ENCODE results near the gene ZNF385B. TPM values are rescaled to one million over a fixed set of nuclear protein-coding genes. Genes with fewer than 3 reads are reported as not detected.
A peak's percentile ranks its signal among the peaks of the same experiment; 100 is the strongest.

ZNF385B gene
- total and polyA plus RNA-seq, 9 of the 15 experiments (the other 6 are each of a cell fraction or from before 2014, with no cell fraction given): 0.50 TPM; not detected in 8

- TF ChIP-seq, protein P1, sequence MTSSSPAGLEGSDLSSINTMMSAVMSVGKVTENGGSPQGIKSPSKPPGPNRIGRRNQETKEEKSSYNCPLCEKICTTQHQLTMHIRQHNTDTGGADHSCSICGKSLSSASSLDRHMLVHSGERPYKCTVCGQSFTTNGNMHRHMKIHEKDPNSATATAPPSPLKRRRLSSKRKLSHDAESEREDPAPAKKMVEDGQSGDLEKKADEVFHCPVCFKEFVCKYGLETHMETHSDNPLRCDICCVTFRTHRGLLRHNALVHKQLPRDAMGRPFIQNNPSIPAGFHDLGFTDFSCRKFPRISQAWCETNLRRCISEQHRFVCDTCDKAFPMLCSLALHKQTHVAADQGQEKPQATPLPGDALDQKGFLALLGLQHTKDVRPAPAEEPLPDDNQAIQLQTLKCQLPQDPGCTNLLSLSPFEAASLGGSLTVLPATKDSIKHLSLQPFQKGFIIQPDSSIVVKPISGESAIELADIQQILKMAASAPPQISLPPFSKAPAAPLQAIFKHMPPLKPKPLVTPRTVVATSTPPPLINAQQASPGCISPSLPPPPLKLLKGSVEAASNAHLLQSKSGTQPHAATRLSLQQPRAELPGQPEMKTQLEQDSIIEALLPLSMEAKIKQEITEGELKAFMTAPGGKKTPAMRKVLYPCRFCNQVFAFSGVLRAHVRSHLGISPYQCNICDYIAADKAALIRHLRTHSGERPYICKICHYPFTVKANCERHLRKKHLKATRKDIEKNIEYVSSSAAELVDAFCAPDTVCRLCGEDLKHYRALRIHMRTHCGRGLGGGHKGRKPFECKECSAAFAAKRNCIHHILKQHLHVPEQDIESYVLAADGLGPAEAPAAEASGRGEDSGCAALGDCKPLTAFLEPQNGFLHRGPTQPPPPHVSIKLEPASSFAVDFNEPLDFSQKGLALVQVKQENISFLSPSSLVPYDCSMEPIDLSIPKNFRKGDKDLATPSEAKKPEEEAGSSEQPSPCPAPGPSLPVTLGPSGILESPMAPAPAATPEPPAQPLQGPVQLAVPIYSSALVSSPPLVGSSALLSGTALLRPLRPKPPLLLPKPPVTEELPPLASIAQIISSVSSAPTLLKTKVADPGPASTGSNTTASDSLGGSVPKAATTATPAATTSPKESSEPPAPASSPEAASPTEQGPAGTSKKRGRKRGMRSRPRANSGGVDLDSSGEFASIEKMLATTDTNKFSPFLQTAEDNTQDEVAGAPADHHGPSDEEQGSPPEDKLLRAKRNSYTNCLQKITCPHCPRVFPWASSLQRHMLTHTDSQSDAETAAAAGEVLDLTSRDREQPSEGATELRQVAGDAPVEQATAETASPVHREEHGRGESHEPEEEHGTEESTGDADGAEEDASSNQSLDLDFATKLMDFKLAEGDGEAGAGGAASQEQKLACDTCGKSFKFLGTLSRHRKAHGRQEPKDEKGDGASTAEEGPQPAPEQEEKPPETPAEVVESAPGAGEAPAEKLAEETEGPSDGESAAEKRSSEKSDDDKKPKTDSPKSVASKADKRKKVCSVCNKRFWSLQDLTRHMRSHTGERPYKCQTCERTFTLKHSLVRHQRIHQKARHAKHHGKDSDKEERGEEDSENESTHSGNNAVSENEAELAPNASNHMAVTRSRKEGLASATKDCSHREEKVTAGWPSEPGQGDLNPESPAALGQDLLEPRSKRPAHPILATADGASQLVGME (CRISPR knock-in tag; IDR thresholded peaks at IDR 0.05): no peak
- TF ChIP-seq, protein P2, sequence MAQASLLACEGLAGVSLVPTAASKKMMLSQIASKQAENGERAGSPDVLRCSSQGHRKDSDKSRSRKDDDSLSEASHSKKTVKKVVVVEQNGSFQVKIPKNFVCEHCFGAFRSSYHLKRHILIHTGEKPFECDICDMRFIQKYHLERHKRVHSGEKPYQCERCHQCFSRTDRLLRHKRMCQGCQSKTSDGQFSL (CRISPR knock-in tag; IDR thresholded peaks at IDR 0.05): no peak
- TF ChIP-seq, protein P2 (tag; IDR thresholded peaks at IDR 0.05): no peak
- TF ChIP-seq, protein P3, sequence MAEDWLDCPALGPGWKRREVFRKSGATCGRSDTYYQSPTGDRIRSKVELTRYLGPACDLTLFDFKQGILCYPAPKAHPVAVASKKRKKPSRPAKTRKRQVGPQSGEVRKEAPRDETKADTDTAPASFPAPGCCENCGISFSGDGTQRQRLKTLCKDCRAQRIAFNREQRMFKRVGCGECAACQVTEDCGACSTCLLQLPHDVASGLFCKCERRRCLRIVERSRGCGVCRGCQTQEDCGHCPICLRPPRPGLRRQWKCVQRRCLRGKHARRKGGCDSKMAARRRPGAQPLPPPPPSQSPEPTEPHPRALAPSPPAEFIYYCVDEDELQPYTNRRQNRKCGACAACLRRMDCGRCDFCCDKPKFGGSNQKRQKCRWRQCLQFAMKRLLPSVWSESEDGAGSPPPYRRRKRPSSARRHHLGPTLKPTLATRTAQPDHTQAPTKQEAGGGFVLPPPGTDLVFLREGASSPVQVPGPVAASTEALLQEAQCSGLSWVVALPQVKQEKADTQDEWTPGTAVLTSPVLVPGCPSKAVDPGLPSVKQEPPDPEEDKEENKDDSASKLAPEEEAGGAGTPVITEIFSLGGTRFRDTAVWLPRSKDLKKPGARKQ (CRISPR knock-in tag; IDR thresholded peaks at IDR 0.05): no peak
- TF ChIP-seq NFATC3 (IDR thresholded peaks at IDR 0.05) (no peak), E2F3 (CRISPR knock-in tag; IDR thresholded peaks at IDR 0.05) (no peak), ZNF197 (CRISPR knock-in tag; IDR thresholded peaks at IDR 0.05; ENCODE audit: low read depth) (no peak), ELF1 (tag; IDR thresholded peaks at IDR 0.05) (peak; percentile 53; the same call in 1 of the 2 replicates), SAFB2 (IDR thresholded peaks at IDR 0.05; ENCODE audit: borderline replicate concordance, low read depth, low read length, severe bottlenecking) (no peak), ZBTB1 (CRISPR knock-in tag; IDR thresholded peaks at IDR 0.05; ENCODE audit: borderline replicate concordance, low read depth) (no peak), RBM17 (IDR thresholded peaks at IDR 0.05; ENCODE audit: borderline replicate concordance, low read depth, low read length) (no peak), KLF16 (IDR thresholded peaks at IDR 0.05) (no peak), MYC (IDR thresholded peaks at IDR 0.05; ENCODE audit: low read depth, low read length) (no peak), MYC (CRISPR knock-in tag; IDR thresholded peaks at IDR 0.05; ENCODE audit: borderline replicate concordance, low read depth) (no peak), SMAD3 (CRISPR knock-in tag; conservative IDR thresholded peaks at IDR 0.05) (no peak), MXI1 (IDR thresholded peaks at IDR 0.05; ENCODE audit: low read depth, low read length) (no peak)
- TF ChIP-seq, protein P4, sequence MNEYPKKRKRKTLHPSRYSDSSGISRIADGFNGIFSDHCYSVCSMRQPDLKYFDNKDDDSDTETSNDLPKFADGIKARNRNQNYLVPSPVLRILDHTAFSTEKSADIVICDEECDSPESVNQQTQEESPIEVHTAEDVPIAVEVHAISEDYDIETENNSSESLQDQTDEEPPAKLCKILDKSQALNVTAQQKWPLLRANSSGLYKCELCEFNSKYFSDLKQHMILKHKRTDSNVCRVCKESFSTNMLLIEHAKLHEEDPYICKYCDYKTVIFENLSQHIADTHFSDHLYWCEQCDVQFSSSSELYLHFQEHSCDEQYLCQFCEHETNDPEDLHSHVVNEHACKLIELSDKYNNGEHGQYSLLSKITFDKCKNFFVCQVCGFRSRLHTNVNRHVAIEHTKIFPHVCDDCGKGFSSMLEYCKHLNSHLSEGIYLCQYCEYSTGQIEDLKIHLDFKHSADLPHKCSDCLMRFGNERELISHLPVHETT (CRISPR knock-in tag; conservative IDR thresholded peaks at IDR 0.05 in 1 of 2, IDR thresholded peaks at IDR 0.05 in 1 of 2): no peak
- TF ChIP-seq, protein P5, sequence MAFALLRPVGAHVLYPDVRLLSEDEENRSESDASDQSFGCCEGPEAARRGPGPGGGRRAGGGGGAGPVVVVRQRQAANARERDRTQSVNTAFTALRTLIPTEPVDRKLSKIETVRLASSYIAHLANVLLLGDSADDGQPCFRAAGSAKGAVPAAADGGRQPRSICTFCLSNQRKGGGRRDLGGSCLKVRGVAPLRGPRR (CRISPR knock-in tag; IDR thresholded peaks at IDR 0.05): no peak
These were observed 37.5 kb upstream of the ZNF385B start (continued) for GRCh38 chr2:179898873-179899272.
